Body of pancreas (tissue), 4 donors: ENCODE data around the gene GATAD2A. TPM values are rescaled to one million over a fixed set of nuclear protein-coding genes. Genes with fewer than 3 reads are reported as not detected.

Source experiments
- ATAC-seq: fragments of 150-250 bp; one replicate; pipeline ENCODE4 v1.9.1; 2016
- DNase-seq, 4 donors: peaks; one replicate each; pipeline ENCODE4 v3.0.0-alpha.2; 2019
- H3K27ac ChIP-seq, 4 donors: fragments of 200-600 bp; sonication (generic); 1 replicate in 3 of 4; 2 replicates in 1 of 4; pipeline versions ENCODE4 v1.5.1 to v1.6.1; 2016 to 2019; ENCODE audit warnings: mild to moderate bottlenecking in 1 of 4, mixed read lengths in 1 of 4, moderate library complexity in 1 of 4
- H3K27me3 ChIP-seq, 2 donors: fragments of 200-600 bp; sonication (generic); one replicate each; pipeline ENCODE4 v1.6.0; 2016; ENCODE audit warnings: mild to moderate bottlenecking in 1 of 2
- H3K36me3 ChIP-seq, 2 donors: fragments of 200-600 bp; sonication (generic); replicated peaks in 1 of 2; 2 replicates each; pipeline ENCODE4 v1.5.1; 2016; ENCODE audit warnings: low read depth in 2 of 2; ENCODE audit not compliant: insufficient read depth in 1 of 2
- H3K4me1 ChIP-seq: fragments of 200-600 bp; sonication (generic); one replicate; pipeline ENCODE4 v1.6.0; 2016
- H3K4me3 ChIP-seq, 2 donors: fragments of 200-600 bp; sonication (generic); 1 replicate in 1 of 2; 2 replicates in 1 of 2; pipeline ENCODE4 v1.5.1; 2016 to 2019
- H3K9me3 ChIP-seq, 3 donors: fragments of 200-600 bp; sonication (generic); 1 replicate in 2 of 3; 2 replicates in 1 of 3; pipeline ENCODE4 v1.5.1; 2016
- CTCF ChIP-seq, 7 experiments: fragments of 450-650 bp in 4 of 7; fragments of 200-600 bp in 3 of 7; sonication (generic) in 3 of 7; IDR thresholded peaks; one replicate each; pipeline ENCODE4 v1.5.1; 2016 to 2019; ENCODE audit warnings: antibody characterized with exemption in 7 of 7
- POLR2A ChIP-seq, 3 donors: fragments of 450-650 bp; IDR thresholded peaks; one replicate each; pipeline ENCODE4 v1.6.1; 2016; ENCODE audit warnings: antibody characterized with exemption in 3 of 3, mild to moderate bottlenecking in 2 of 3
- whole genome bisulfite sequencing, 2 donors: methylation state at CpG; one replicate each; pipeline ENCODE4 v1.1.5; 2017; 5-methylcytosine and 5-hydroxymethylcytosine counted together
- intact Hi-C: fragments of 100-400 bp; cut with DNase I; formaldehyde crosslinking; loops from one replicate; pipeline ENCODE4 v1.15.1; 2023
- total RNA-seq, 2 donors: library from RNA; depleted of rRNA; stranded (reverse); fragments of >200 nt; gene quantifications; one replicate each; pipeline ENCODE4 v1.1.0, GENCODE V29; 2016

GATAD2A gene
- total RNA-seq, 2 donors from 2014 or later, result 30.0 to 35.8 TPM

GRCh38 chr19:19527674-19528625 lies 122.5 kb downstream of the GATAD2A start:
- no peaks in the 10 kb centered on the region for H3K27me3 ChIP-seq
- 93 to 94% methylated on average over 9 to 26 of the region's 27 CpGs for WGBS, 2 donors
- peaks cover 8% of the 10 kb centered on the region for H3K4me1 ChIP-seq
- no peak for ATAC-seq
- H3K9me3 ChIP-seq, result no peaks in the 10 kb centered on the region
- H3K27ac ChIP-seq, result no peak overlapping the region
- no peak for DNase-seq
- intact Hi-C loops, result loop anchor here (5.0 kb wide), 1 partner anchor 119 kb away; no protein-coding TSS in a partner anchor
- no peak overlapping the region for H3K4me3 ChIP-seq
- peaks cover 0 to 3% of the 10 kb centered on the region in 2 donors for H3K36me3 ChIP-seq
- TF ChIP-seq POLR2A (IDR thresholded peaks at IDR 0.05) (no peak), CTCF (IDR thresholded peaks at IDR 0.05) (no peak)

- 62 to 74% methylated on average over 42 to 46 of the region's 50 CpGs for WGBS, 2 donors
- H3K4me3 ChIP-seq, result no peak within 1 kb of the TSS
- no peak for TF ChIP-seq CTCF (IDR thresholded peaks at IDR 0.05)
- TF ChIP-seq POLR2A (IDR thresholded peaks at IDR 0.05), result no peak
Measured at GRCh38 chr19:19528721-19529490, 123.4 kb downstream of the GATAD2A start, which contains the start of gene YJEFN3. TSS of gene YJEFN3 (plus strand) at chr19:19528911. CDS start at chr19:19528933, 22 bp downstream.

GRCh38 chr19:19529783-19530422 lies 124.4 kb downstream of the GATAD2A start:
- 67 to 68% methylated on average over 5 to 11 of the region's 11 CpGs for WGBS, 2 donors
- Histone ChIP-seq H3K9me3 (no peaks in the 10 kb centered on the region), H3K4me1 (peaks cover 8% of the 10 kb centered on the region), H3K4me3 (no peak overlapping the region), H3K27me3 (no peaks in the 10 kb centered on the region), H3K36me3 (peaks cover 0 to 3% of the 10 kb centered on the region in 2 donors), H3K27ac (no peak overlapping the region)
- intact Hi-C loops, result loop anchor here (5.0 kb wide), 1 partner anchor 117 kb away; no protein-coding TSS in a partner anchor
- TF ChIP-seq POLR2A (IDR thresholded peaks at IDR 0.05) (no peak), CTCF (IDR thresholded peaks at IDR 0.05) (no peak)
- DNase-seq (no peak), ATAC-seq (no peak)

More at GRCh38 chr19:19528721-19529490, 123.4 kb downstream of the GATAD2A start, which contains the start of gene YJEFN3:
- intact Hi-C loops, result loop anchor here (5.0 kb wide), 1 partner anchor 118 kb away; no protein-coding TSS in a partner anchor
- H3K27me3 ChIP-seq, result no peaks in the 10 kb centered on the region
- DNase-seq (no peak), ATAC-seq (no peak)
- H3K27ac ChIP-seq, result no peak within 1 kb of the TSS
- no peaks in the 10 kb centered on the region for H3K9me3 ChIP-seq
- H3K4me1 ChIP-seq, result peaks cover 8% of the 10 kb centered on the region
- H3K36me3 ChIP-seq, result peaks cover 0 to 3% of the 10 kb centered on the region in 2 donors

GRCh38 chr19:19530423-19530804 lies 124.9 kb downstream of the GATAD2A start:
- no peaks in the 10 kb centered on the region for H3K27me3 ChIP-seq
- 54 to 67% methylated on average over 5 to 9 of the region's 9 CpGs for WGBS, 2 donors
- H3K4me3 ChIP-seq, result no peak overlapping the region
- H3K9me3 ChIP-seq, result no peaks in the 10 kb centered on the region
- intact Hi-C loops, result no loop called here
- ATAC-seq (no peak), DNase-seq (no peak)
- H3K27ac ChIP-seq, result no peak overlapping the region
- H3K36me3 ChIP-seq, result peaks cover 0 to 3% of the 10 kb centered on the region in 2 donors
- peaks cover 8% of the 10 kb centered on the region for H3K4me1 ChIP-seq
- TF ChIP-seq POLR2A (IDR thresholded peaks at IDR 0.05) (no peak), CTCF (IDR thresholded peaks at IDR 0.05) (no peak)
